ENCODE results near the gene TMEM212. TPM values are rescaled to one million over a fixed set of nuclear protein-coding genes. Genes with fewer than 3 reads are reported as not detected.
"Not testable (repeated sequence)": the region's sequence is repeated elsewhere in the genome, so short reads cannot be mapped to it uniquely, and the experiment has no call there.

TMEM212 gene
- total RNA-seq, 6 experiments from 2014 or later, result not detected

DNA sequence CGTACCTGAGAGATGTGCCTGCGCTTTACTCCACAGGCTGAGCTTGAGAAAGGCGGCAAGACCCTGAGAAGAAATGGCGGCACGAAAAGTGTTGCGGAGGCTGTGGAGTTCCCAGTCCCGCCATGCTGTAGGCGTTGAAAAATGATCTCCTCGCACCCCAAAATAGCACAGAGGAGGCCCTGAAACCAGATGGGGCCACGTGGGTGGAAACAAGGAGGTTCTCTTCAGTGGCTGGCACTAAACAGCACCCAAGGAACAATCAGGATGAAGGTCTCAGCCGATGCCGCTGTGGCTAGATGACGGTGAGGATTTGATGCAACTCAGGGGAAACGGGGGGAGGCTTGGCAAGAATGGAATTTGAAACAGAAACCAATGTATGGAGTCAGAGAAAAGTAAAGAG is 57.3 kb downstream of the TMEM212 start:
- no peak for ATAC-seq
- no peak overlapping the region for H3K4me3 ChIP-seq
- H3K36me3 ChIP-seq, result no peaks in the 10 kb centered on the region
- TF ChIP-seq CTCF (IDR thresholded peaks at IDR 0.05), result no peak
- TF ChIP-seq POLR2A (IDR thresholded peaks at IDR 0.05), result no peak
- no peak overlapping the region for H3K27ac ChIP-seq
- H3K4me1 ChIP-seq, result peaks cover 0 to 4% (median 0%) of the 10 kb centered on the region in 4 donors
- no peak for DNase-seq
- 75% methylated on average over 11 of the region's 14 CpGs for WGBS (ENCODE audit: insufficient coverage, low coverage, low lambda C conversion rate, missing lambda C conversion rate)
- H3K27me3 ChIP-seq, result no peaks in the 10 kb centered on the region
- intact Hi-C loops (cut with DNase I), result loop anchor here in 1 of 2 donors (10.0 kb wide), 1 partner anchor 54 kb away; no protein-coding TSS in a partner anchor
- H3K9me3 ChIP-seq, result no peaks in the 10 kb centered on the region

GRCh38 chr3:171901615-171902312 is 58.6 kb downstream of the TMEM212 start:
- intact Hi-C loops (cut with DNase I), result loop anchor here in 1 of 2 donors (10.0 kb wide), 1 partner anchor 53 kb away; no protein-coding TSS in a partner anchor
- peaks cover 0 to 4% (median 0%) of the 10 kb centered on the region in 4 donors for H3K4me1 ChIP-seq
- no peak overlapping the region for H3K4me3 ChIP-seq
- 76% methylated on average over 6 of the region's 7 CpGs for WGBS (ENCODE audit: insufficient coverage, low coverage, low lambda C conversion rate, missing lambda C conversion rate)
- H3K27me3 ChIP-seq, result no peaks in the 10 kb centered on the region
- TF ChIP-seq POLR2A (IDR thresholded peaks at IDR 0.05), result no peak
- TF ChIP-seq CTCF (IDR thresholded peaks at IDR 0.05), result no peak
- no peak overlapping the region for H3K27ac ChIP-seq
- no peaks in the 10 kb centered on the region for H3K36me3 ChIP-seq
- H3K9me3 ChIP-seq, result no peaks in the 10 kb centered on the region
- no peak for DNase-seq
- ATAC-seq, result peak in 3 of 4 donors; percentile 28 to 37 (median 33)

DNA sequence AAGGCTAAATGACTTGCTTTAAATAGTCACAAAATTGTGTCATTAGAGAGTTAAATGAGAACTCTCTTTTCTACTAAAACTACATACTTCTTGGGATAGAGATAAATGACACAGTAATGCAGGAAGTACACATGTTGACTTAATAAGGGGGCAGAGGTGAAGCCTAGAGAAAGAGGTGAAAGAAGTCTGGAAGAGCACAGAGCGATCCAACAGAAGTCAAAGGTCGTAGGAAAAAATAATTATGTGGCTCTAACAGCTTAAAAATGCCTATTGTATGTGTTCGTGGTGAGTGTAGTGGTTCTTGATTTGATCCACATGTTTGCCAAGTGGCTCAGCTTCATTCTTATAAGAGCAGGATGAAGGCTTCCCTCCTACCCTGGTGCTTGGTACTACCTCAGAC is 61.7 kb downstream of the TMEM212 start:
- peak; percentile 56 to 87 (median 68) for ATAC-seq
- DNase-seq, result no peak
- Histone ChIP-seq H3K9me3 (no peaks in the 10 kb centered on the region), H3K27ac (no peak overlapping the region), H3K36me3 (no peaks in the 10 kb centered on the region), H3K4me3 (no peak overlapping the region), H3K4me1 (peaks cover 0 to 4% (median 0%) of the 10 kb centered on the region in 4 donors), H3K27me3 (no peaks in the 10 kb centered on the region)
- intact Hi-C loops (cut with DNase I), result loop anchor here in 1 of 2 donors (10.0 kb wide), 1 partner anchor 50 kb away; no protein-coding TSS in a partner anchor
- TF ChIP-seq POLR2A (IDR thresholded peaks at IDR 0.05) (no peak), CTCF (IDR thresholded peaks at IDR 0.05) (no peak)
- 39% methylated on average over 3 of the region's 3 CpGs for WGBS (ENCODE audit: insufficient coverage, low coverage, low lambda C conversion rate, missing lambda C conversion rate)

- H3K4me3 ChIP-seq, H3K27ac ChIP-seq, H3K27me3 ChIP-seq, H3K36me3 ChIP-seq, DNase-seq, H3K9me3 ChIP-seq, ATAC-seq, H3K4me1 ChIP-seq: not testable (repeated sequence)
- intact Hi-C loops (cut with DNase I), result loop anchor here in 1 of 2 donors (10.0 kb wide), 1 partner anchor 48 kb away; no protein-coding TSS in a partner anchor
- WGBS (ENCODE audit: insufficient coverage, low coverage, low lambda C conversion rate, missing lambda C conversion rate), result 100% methylated on average over 2 of the region's 6 CpGs
These were observed 63.4 kb downstream of the TMEM212 start for GRCh38 chr3:171906503-171906902.

GRCh38 chr3:171906951-171907676 is 64.0 kb downstream of the TMEM212 start:
- intact Hi-C loops (cut with DNase I), result loop anchor here in 1 of 2 donors (10.0 kb wide), 1 partner anchor 48 kb away; no protein-coding TSS in a partner anchor
- Histone ChIP-seq H3K27me3 (no peaks in the 10 kb centered on the region), H3K27ac (no peak overlapping the region), H3K4me1 (peaks cover 0 to 4% (median 0%) of the 10 kb centered on the region in 4 donors), H3K36me3 (no peaks in the 10 kb centered on the region), H3K9me3 (peaks cover 0 to 6% (median 0%) of the 10 kb centered on the region in 4 donors), H3K4me3 (no peak overlapping the region)
- ATAC-seq (peak in 1 of 4 donors; percentile 24), DNase-seq (no peak)
- WGBS (ENCODE audit: insufficient coverage, low coverage, low lambda C conversion rate, missing lambda C conversion rate), result 94% methylated on average over 6 of the region's 33 CpGs
- TF ChIP-seq CTCF (IDR thresholded peaks at IDR 0.05) (no peak), POLR2A (IDR thresholded peaks at IDR 0.05) (no peak)

Measured in right lobe of liver (tissue), 6 donors.